ENCODE data around the gene DPRX.

- no peak for TF ChIP-seq EZH2 (IDR thresholded peaks at IDR 0.05; ENCODE audit: insufficient read depth, poor library complexity, severe bottlenecking)
- no peak for TF ChIP-seq EZH2phosphoT487 (IDR thresholded peaks at IDR 0.05; ENCODE audit: insufficient read depth, low read depth)
Observed at GRCh38 chr19:53659292-53659691, 27.5 kb downstream of the DPRX start.
